Measurements from ENCODE around the gene MITF.

Gene MITF

DNA sequence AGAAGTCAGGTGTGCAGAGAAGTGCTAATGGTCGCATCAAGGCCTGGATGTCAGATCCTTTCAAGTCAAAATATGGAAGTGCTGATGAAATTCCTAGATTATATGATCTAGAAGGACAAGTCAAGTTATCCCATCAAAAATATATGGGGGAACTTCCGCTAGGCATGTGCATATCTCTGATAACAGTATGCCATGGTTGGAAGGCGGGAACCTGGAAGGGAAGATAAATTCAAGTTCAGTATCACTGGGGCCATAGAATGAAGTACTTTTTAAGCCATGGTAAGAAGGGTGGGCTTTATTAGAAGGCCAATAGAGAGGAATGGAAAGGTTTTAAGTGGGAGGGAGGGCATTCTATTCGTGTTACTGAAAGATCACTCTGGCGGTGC, 38.3 kb downstream of the MITF start:
- TF ChIP-seq CTCF (IDR thresholded peaks at IDR 0.05; ENCODE audit: low read depth, low read length, missing control alignments): no peak
- DNase-seq (ENCODE audit: extremely low read depth, low read depth): no peak
- H3K4me3 ChIP-seq (replicated peaks; ENCODE audit: low read depth, low read length): no peak overlapping the region

GRCh38 chr3:69781593-69781992, 42.3 kb downstream of the MITF start:
- H3K4me3 ChIP-seq (replicated peaks; ENCODE audit: low read depth, low read length): no peak overlapping the region
- no peak for TF ChIP-seq CTCF (IDR thresholded peaks at IDR 0.05; ENCODE audit: low read depth, low read length, missing control alignments)
- no peak for DNase-seq (ENCODE audit: extremely low read depth, low read depth)

- DNase-seq (ENCODE audit: extremely low read depth, low read depth): peak; percentile 56
- H3K4me3 ChIP-seq (replicated peaks; ENCODE audit: low read depth, low read length): no peak overlapping the region
- TF ChIP-seq CTCF (IDR thresholded peaks at IDR 0.05; ENCODE audit: low read depth, low read length, missing control alignments): no peak
These were observed 45.8 kb downstream of the MITF start for GRCh38 chr3:69784954-69785514.

- no peak for DNase-seq (ENCODE audit: extremely low read depth, low read depth)
- no peak for TF ChIP-seq CTCF (IDR thresholded peaks at IDR 0.05; ENCODE audit: low read depth, low read length, missing control alignments)
- no peak overlapping the region for H3K4me3 ChIP-seq (replicated peaks; ENCODE audit: low read depth, low read length)
These were observed 46.6 kb downstream of the MITF start for GRCh38 chr3:69785769-69786320.

DNA sequence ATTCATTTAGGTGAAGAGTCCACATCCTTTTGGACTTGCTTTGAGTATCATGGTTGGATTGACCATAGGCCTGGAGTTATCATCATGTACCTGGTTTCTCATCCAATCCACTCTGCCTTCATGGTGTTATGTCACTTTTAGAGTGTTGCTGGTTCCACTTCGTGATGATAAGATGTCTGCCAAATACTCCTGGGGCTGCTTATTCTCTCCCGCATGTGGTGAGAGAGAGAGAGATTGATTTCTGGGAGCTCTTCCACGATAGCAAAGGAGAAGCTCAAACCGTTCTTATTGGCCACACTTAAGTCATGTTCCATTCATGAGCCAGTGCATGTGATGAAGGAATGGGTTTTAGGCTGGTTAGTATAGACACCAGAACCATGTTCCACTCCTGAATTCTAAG, 47.6 kb downstream of the MITF start:
- no peak for TF ChIP-seq CTCF (IDR thresholded peaks at IDR 0.05; ENCODE audit: low read depth, low read length, missing control alignments)
- H3K4me3 ChIP-seq (replicated peaks; ENCODE audit: low read depth, low read length): no peak overlapping the region
- no peak for DNase-seq (ENCODE audit: extremely low read depth, low read depth)

- no peak for TF ChIP-seq CTCF (IDR thresholded peaks at IDR 0.05; ENCODE audit: low read depth, low read length, missing control alignments)
These were observed 48.3 kb downstream of the MITF start for GRCh38 chr3:69787436-69788168.

More at GRCh38 chr3:69787436-69788168, 48.3 kb downstream of the MITF start:
- peak; percentile 60 for DNase-seq (ENCODE audit: extremely low read depth, low read depth)
- no peak overlapping the region for H3K4me3 ChIP-seq (replicated peaks; ENCODE audit: low read depth, low read length)
